HG03139 (cell line): ENCODE data around the gene CDK5RAP2.

ENCODE experiments used
- ATAC-seq: cut with Tn5 transposase; IDR thresholded peaks from one replicate; pipeline ENCODE4 v1.9.1; 2021; ENCODE audit not compliant: unreplicated experiment

CDK5RAP2 gene

DNA sequence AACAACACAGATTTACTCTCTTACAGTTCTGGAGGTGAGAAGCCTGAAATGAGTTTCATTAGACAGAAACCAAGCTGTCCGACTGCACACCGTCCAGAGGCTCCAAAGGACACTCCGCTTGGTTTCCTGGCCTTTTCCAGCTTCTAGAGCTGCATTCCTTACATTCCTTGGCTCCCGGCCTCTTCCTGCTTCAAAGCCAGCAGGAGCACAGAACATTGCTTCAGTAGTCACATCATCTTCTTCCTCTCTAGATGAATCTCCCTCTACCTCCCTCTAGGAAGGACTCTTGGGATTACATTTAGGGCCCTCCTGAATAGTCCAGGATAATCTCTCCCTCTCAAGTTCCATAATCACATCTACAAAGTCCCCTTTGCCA lies 213.3 kb downstream of the CDK5RAP2 start:
- ATAC-seq, result no peak

DNA sequence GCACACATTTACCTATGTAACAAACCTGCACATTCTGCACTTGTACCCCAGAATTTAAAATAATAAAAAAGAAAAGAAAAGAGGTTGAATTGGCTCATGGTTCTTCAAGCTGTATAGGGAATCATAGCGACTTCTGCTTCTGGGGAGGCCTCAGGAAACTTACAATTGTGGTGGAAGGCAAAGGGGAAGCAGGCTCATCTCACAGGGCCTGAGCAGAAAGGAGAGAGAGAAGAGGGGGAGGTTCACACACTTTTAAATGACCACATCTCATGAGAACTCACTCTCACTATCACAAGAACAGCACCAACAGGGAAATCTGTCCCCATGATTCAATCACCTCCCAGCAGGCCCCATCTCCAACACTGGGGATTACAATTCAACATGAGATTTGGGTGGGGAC lies 214.6 kb downstream of the CDK5RAP2 start:
- ATAC-seq, result no peak

DNA sequence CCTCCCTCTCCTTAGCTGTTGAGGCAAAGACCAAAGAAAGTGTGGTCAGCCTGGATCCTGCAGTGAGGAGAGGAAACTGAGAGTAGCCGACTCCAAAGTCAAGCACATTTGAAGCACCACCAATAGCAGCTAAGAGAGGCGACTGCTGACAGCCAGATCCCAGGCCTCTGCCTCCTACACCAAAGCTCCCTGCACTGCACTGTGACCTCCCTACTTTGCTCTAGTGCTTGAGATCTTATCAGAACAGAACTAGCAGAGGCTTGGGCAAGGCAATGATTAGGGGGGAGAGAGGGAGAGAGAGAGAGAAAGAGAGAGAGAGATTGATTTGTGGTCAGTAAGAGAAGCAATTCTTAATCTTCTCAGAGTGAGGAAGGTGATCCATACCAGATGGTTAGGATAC lies 216.3 kb downstream of the CDK5RAP2 start:
- ATAC-seq, result no peak

DNA sequence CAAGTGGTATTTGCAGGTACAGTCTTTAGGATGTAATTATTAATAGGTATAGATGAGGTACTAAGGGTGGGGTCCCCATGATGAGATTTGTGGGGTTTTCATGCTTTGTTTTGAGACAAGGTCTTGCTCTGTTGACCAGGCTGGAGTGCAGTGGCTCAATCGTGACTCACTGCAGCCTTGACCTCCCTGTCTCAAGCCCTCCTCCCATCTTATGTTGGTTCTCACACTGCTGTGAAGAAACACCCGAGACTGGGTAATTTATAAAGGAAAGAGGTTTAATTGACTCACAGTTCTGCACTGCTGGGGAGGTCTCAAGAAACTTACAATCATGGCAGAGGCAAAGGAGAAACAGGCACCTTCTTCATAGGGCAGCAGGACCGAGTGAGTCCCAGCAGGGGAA lies 217.5 kb downstream of the CDK5RAP2 start:
- no peak for ATAC-seq

DNA sequence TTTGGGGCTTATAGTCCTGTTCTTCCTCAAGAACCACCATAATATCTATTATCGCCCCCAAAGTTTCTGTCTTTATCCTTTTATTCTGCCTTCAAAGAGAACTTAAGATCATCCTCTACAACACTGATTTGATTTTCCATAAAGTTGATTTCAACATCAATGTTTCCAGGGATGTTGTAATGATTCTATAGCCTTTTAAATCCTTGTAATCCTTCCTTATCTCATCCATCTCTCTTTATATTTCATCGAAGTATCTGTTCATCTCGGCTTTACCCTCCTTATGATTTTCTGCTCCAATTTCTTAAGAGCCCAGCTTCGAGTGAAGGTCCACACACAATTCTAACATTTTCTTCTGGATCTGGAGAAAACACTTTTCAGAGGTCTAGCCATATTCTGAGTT lies 218.4 kb downstream of the CDK5RAP2 start:
- no peak for ATAC-seq

DNA sequence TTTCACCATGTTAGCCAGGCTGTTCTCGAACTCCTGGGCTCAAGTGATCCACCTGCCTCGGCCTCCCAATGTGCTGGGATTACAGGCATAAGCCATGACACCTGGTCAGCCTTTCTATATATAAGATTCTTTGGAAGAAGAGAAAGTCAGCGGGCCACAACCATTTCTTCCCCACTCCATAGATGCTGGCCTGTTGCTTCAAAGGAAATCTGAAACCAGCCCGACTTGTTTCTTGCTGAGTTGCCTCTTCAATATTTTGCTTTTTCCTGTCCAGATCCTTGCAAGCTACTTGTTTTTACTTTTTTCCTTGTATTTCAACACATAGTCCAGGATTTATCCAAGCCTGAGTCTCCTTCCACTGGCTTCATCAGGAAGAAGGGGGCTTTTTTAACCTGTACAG lies 219.5 kb downstream of the CDK5RAP2 start:
- ATAC-seq, result no peak

DNA sequence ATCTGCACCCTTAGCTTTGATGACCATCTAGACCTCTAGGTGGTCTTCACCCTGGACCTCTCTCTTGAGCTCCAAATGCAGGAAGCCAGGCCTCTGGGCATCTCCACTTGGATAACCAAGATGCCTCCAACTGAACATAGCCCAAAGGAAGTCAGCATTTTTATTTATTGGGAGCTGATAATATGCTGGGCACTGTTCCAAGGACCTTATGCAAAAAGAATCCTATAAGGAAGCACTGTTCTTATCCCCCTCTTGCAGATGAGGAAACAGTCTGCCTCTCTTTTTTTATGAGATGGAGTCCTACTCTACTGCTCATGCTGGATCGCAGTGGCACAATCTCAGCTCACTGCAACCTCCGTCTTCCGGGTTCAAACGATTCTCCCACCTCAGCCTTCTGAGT lies 219.9 kb downstream of the CDK5RAP2 start:
- no peak for ATAC-seq

DNA sequence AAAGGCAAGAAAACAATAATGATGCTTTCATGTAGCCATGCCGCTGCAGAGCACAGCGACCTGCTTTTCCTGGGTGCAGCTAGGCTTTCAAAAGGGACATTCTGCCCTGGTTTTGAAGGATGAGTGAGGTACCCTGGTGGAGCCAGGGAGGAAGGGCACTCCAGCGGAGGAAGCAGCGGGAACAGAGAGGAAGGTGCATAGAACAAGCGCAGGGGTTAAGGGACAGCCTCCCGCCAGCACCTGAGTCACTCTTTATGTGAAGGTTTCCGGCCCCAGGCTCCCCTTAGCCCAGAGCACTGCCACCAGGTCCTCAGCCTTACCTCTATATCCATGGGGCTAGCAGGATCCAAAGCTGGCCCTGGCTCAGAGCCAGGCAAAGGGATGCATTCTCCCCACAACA lies 221.1 kb downstream of the CDK5RAP2 start:
- ATAC-seq, result no peak

DNA sequence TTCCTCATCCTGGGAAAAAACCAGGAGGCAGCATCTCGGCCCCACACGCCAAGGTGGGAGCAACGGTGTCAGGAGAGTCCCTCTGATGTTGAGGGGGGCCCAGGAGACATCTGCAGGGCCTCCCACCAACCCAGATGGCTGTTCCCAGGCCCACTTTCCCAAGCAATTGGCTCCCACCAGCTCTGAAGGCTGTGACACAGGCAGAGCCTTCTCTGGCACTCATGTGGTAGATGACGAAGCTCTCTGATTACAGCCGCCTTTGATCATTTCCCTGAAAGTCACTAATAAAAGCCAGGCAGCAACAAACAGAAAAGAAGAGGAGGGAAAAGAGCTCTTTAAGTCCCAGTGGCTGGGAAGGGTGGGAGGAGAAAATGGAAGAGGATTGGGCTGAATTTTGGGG lies 226.5 kb downstream of the CDK5RAP2 start:
- no peak for ATAC-seq

DNA sequence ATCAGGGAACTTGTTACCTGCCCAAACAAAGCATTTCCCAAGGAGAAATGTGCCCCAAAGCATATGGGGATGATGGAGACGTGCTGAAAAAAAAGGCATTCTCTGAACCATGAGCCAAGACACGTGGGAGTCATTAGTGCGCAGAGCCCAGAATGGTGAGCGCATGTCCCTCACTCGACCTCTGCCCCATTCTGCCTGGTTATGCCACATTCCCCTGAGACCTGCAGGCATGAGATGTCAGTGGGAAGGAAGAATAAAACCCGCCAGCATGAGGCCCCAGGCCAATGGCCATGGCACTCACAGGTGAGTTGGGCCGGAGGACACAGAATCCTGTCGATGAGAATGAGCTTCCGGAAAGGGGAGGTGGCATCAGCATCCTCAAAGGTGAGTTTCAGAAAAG lies 228.9 kb downstream of the CDK5RAP2 start:
- ATAC-seq, result no peak

DNA sequence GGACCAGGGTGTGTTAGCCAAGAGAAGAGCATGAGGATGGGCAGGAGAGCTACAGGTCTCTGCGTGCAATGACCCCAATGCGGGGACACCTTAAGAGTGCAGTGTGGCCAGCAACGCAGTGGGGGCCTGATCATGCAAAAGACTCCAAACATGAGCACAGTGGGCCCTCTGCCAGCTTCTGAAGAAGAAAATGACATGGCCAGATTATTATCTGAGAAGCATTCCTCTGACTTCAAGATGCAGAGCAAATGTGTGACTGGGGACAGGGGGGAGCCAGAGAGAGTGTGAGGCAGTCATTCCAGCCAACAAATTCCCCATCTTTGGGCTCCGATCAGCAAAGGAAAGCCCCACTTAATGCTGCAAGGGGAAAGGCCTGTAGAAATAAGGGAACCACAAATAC lies 229.4 kb downstream of the CDK5RAP2 start:
- ATAC-seq, result no peak

DNA sequence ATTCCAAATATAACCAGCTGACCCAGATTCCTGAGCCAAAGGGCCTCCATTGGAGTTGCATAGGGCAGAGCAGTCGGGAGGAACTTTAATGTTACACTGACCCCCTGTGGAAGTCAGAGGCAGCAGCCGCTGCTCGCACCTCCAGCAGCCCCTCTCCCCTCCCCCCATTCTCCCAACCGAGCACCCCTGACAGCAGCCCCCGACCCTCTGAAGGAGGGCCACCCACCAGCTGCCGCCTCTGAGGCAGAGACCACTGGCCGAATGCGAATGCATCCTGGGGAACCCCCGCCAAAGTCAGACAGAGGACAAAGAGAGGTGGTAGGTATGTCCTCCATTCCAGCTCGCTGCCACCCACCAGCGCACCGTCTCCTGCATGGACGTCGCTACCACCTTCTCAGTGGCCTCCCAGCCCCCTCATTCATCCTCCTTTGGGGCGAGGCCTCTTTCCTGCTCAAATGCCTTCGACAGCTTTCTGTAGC lies 231.0 kb downstream of the CDK5RAP2 start:
- ATAC-seq, result no peak

DNA sequence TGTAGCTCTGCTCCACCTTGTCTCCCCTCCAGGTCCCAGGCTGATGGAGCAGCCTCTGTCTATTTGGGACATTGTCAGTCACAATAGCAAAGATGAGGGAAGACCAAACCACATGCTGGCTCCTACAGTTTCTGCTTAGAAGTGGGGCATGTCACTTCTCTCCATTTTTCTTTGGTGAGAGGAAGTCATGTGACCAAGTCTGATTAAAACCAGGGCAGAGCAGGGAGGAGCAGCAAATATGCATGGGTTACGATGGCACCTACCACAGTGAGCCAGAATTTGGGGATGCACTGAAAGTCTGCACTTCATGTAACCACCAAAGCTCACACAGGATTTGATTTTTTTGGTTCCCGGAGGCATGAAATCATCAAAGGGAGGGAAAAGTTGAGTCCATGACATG lies 234.6 kb downstream of the CDK5RAP2 start:
- no peak for ATAC-seq

DNA sequence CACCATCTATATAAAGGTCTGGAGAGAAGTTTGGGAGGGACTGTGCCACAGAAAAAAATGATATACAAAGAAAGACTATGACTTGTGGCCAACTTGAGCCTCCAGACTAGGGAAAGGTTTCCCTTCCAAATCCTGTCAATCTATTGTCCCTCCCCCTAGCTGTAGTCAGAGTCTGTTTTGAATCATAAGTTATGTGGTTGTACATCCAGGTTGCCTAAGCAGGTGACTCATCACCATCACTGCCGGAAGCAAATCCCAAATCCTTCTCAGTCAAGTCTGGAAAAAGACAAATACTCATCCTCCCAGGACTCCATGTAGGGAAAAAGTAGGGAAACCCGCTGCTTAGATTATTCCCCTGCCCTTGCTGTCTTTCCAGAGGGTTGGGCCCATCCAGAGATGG lies 235.7 kb downstream of the CDK5RAP2 start:
- no peak for ATAC-seq

DNA sequence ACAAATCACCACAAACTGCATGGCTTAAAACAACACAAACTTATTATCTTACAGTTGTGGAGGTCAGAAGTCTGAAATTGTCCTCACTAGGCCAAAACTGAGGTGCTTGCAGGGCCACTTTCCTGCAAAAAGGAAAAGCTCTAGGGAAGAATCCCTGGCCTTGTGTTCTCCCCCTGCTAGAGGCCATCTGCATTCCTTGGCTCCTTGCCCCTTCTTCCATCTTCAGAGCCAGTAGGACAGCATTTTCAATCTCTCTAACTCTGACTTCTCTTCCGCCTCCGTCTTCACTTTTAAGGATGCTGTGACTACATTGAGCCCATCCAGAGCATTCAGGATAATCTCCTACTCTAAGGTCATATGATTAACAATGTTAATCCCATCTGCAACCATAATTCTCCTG lies 236.6 kb downstream of the CDK5RAP2 start:
- no peak for ATAC-seq
